Activated T-cell treated with anti-CD3 and anti-CD28 coated beads, Interleukin-2, amount 50 U/mL, for 48 hours (primary cell): Measurements from ENCODE around the gene TSPYL2.

Experiments
- DNase-seq, 2 experiments: peaks; one replicate each; pipeline ENCODE4 v3.0.0-alpha.2; 2020

Gene TSPYL2

GRCh38 chrX:53080628-53081580 is 1.3 kb upstream of the TSPYL2 start:
- DNase-seq: no peak

DNA sequence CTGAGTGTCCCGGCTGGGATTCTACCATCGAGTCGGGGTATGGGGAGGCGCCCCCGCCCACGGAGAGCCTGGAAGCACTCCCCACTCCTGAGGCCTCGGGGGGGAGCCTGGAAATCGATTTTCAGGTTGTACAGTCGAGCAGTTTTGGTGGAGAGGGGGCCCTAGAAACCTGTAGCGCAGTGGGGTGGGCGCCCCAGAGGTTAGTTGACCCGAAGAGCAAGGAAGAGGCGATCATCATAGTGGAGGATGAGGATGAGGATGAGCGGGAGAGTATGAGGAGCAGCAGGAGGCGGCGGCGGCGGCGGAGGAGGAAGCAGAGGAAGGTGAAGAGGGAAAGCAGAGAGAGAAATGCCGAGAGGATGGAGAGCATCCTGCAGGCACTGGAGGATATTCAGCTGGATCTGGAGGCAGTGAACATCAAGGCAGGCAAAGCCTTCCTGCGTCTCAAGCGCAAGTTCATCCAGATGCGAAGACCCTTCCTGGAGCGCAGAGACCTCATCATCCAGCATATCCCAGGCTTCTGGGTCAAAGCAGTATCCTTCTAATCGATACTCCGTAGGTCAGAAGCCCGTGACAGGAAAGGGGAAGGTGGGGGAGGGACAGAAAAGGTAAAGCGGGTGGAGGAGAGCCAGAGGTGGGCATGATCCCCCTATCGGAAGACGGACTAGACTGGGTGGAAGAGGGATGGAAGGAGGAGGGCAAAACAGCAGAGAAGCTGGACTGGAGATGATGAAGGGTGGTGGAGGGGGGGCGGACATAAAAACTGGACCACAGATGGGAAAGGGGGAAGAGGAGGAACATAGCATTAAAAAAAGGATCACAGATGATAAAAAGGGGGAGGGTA is 828 bp downstream of the TSPYL2 start:
- DNase-seq: peak in 1 of 2 experiments; percentile 31

GRCh38 chrX:53084043-53084570 is 1.9 kb downstream of the TSPYL2 start:
- no peak for DNase-seq

DNA sequence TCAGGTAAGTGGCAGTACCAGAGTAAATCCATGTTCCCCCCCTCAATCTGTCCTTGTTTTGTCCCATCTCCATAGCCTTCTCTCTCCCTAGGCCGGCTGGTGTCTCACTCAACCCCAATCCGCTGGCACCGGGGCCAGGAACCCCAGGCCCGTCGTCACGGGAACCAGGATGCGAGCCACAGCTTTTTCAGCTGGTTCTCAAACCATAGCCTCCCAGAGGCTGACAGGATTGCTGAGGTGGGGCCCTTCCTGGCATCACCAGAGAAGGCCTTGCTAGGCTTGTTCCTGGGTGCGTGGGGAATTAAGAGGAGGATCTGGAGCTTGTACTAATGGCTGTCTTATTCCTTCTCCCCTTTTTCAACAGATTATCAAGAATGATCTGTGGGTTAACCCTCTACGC is 2.7 kb downstream of the TSPYL2 start:
- no peak for DNase-seq

DNA sequence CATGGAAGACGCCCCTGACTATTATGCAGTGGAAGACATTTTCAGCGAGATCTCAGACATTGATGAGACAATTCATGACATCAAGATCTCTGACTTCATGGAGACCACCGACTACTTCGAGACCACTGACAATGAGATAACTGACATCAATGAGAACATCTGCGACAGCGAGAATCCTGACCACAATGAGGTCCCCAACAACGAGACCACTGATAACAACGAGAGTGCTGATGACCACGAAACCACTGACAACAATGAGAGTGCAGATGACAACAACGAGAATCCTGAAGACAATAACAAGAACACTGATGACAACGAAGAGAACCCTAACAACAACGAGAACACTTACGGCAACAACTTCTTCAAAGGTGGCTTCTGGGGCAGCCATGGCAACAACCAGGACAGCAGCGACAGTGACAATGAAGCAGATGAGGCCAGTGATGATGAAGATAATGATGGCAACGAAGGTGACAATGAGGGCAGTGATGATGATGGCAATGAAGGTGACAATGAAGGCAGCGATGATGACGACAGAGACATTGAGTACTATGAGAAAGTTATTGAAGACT is 3.6 kb downstream of the TSPYL2 start:
- no peak for DNase-seq

- no peak for DNase-seq
Observed at GRCh38 chrX:53086464-53086863, 4.3 kb downstream of the TSPYL2 start.

- DNase-seq: no peak
Observed at GRCh38 chrX:53087388-53087831, 5.2 kb downstream of the TSPYL2 start.

DNA sequence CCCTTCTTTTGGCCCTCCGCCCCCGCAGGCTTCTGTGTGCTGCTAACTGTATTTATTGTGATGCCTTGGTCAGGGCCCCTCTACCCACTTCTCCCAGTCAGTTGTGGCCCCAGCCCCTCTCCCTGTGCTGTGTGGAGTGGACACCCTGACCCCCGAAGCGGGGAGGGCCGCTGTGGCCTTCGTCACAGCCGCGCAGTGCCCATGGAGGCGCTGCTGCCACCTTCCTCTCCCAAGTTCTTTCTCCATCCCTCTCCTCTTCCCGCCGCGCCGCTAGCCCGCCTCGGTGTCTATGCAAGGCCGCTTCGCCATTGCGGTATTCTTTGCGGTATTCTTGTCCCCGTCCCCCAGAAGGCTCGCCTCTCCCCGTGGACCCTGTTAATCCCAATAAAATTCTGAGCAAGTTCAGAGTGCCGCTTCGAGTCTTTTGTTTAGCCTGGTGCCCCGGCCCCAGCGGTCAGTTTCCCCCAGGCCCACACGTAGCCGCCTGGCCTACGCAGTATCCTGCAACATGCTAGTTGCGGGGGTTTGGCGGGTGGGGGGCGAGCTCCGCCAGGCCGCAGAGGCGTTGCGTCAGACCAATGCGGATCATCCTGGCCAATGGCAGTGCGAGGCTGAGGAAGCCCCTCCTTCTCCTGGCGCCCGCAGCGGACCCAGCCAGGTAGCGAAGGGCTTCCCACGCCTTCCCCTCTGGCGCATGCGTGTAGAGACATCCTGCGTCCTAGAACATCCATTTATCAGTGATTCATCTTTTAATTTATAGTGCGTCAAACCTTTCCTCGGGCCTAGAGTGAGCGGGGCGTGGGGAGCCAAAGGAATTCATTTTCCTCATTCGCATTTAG is 6.2 kb downstream of the TSPYL2 start:
- peak; percentile 79 to 84 for DNase-seq

DNA sequence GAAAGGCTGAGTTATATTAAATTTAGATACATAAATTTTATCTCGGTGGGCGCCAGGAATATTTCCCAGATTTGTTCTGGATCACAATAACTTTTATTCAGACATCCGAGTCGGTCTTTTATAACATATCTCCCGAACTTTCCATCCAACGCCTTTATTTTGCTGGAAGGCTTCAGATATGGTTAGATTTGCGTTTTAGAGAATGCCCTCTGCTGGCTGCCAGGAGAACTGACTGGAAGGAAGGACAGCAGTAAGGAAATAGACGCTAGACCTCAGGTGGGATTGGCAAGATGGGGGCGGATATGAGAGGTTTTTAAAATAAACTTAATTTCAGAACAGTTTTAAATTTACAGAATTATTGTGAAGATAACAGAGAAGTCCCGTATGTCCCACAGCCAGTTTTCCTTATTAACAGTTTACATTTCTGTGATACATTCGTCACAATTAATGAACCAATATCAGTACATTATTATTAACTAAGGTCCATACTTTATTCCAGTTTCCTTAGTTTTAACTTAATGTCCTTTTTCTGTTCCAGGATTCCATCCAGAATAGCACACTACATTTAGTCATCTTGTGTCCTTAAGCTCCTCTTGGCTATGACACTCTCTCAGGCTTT is 7.2 kb downstream of the TSPYL2 start:
- peak in 1 of 2 experiments; percentile 51 for DNase-seq

DNA sequence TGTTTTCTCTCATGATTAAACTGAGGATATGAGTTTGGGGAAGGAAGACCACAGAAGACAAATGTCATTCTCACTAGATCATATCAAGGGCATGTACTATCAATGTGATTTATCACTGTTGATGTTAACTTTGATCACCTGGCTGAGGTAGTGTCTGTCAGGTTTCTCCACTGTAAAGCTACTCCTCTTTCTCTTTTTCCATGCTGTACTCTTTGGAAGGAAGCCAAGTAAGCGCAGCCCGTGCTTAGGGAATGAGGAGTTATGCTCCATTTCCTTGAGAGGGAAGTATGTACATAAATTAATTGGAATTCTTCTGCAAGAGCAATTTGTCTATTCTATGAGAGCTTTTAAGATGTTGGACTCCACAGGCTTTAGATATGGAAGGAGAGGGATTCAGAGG is 7.8 kb downstream of the TSPYL2 start:
- DNase-seq: no peak

- DNase-seq: no peak
Observed at GRCh38 chrX:53091354-53091753, 9.2 kb downstream of the TSPYL2 start.

DNA sequence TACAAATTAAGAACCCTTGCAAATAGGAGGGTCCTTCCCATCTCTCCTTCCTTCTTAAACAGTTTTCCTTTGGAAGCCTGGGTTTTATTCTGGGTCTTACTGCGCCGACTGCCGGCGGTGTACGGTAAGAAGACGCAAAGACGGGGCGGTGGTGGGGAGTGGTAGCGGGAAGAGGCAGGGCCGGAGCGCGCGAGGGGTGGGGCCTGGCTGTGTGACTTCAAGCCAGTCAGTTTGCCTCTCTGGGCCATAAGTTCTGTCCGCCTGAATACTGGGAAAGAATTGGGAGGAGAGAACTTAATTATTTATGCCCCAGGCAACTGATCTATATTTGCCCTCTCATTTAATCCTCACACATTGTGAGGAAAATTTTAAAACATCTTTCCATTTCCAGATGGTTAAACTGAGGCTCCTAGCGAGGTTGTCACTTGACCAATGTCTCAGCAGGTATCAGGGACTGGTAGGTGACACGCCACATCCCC is 11.0 kb downstream of the TSPYL2 start:
- DNase-seq: peak; percentile 77 to 83

DNA sequence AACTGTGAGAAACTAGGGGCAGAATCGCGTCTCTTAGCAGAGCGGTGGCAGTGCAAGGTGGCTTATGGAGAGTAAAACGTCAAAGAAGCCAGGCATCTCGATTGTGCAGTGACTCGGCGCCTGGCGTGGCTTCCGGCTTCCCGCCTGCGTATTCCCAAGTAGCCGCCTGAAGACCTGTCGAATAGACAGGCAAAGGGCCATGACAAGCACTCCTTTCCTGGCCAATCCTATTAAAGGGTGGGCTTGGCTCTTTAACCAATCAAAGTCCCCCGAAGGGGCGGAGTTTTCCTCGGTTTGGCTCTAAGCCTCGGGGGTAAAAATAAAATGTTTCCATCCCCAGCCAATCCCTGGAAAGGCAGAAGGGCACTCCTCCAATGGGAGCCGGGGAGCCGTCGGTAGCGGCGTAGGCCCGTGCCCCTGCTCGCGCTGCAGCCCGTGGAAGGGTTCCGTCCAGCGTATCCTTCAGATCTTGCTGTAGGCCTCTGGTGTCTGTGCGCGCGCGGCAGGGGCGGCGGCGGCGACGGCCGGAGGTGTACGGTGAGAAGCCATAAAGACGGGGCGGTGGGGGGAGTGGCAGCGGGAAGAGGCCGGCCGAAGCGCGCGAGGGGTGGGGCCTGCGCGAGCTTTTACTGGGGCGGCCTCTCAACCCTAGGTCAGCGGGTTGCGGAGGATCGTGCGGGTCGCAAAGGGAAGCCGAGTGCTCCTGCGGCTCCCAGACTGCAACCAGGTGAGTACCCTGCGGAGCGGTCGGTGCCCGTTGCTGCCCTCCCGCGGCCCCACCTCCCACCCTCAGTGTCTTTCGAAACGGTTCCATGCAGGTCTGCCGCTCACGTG is 11.8 kb downstream of the TSPYL2 start, which contains the start of gene KANTR:
Gene KANTR, plus strand, starts transcription at position 395 of the 834 bp plus-strand sequence. CDS start 30,131 bp downstream, outside the sequence.
- peak; percentile 84 to 85 for DNase-seq

DNA sequence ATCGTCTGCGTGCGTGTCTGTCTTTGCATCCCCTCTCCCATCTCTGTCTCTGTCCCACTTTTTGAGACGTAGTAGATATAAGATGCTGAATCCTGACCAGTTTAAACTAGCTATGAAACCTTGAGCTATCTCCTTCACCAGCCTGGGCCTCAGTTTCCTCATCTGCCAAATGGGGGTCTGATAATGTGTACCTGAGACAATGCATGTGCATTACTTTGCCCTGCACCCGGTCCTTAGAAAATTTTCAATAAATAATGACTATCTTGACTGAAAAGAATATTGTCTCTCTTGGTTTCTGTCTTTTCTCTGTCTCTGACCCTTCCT is 12.4 kb downstream of the TSPYL2 start:
- DNase-seq: no peak

DNA sequence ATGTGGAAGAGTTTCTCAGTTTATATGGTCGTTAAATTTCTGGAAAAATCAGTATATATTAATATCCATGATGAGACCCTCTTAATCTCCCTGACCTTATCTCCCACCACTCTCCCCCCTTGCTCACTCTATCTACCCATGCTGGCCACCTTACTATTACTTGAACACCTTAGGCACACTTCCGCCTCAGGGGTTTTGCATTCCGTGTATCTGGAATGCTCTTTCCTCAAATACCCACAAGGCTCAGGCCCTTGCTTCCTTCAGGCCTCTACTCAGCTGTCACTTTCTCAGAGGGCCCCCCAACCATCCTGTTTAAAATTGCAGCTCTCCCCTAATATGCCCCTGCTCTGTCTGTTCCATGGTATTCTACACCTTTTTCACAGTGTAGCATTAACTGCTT is 13.6 kb downstream of the TSPYL2 start:
- no peak for DNase-seq

DNA sequence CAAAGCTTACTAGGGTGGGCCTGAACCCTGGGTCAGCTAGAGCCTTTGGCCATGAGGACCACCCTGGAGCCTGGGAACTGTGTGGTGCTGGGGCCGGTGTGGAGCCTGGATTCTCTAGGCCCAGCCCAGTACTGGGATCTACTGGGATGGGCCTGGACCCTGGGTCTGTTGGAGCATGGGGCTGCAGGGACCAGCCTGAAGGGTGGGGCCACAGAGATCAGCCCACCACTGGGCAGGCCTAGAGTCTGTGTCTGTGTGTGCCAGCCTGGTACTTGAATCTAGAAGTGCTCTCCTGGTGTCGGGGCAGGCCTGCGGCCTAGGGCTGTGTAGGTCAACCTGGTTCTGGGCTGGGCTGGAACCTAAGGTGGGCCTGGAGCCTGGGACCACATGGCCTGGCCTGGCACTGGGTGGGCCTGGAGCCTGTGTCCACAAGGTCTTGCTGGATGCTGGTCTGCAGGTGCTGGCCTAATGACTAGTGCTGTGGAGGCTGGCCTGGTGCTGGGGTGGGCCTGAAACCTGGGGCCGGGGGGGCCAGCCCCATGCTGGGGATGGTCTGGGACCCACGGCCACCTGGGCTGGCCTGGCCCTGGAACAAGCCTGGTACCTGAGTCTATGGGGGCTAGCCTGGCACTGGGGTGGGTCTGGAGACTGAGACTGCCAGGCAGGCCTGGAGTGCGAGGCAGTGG is 32.8 kb downstream of the TSPYL2 start:
- no peak for DNase-seq

DNA sequence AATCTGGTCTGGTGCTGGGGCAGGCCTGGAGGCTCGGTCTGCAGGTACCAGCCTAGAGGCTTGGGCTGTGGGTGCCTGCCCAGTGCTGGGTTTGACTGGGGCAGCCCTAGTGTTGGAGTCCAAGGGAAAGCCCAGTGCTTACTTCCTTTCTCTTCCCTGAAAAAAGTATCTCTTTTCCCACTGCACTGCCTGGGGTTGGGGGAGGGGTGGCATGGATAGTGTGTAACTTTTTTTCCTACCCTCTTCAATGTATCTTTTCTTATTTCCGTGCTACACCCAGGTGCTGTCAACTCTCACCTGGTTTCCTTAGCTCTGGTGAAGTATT is 33.3 kb downstream of the TSPYL2 start:
- DNase-seq: no peak

DNA sequence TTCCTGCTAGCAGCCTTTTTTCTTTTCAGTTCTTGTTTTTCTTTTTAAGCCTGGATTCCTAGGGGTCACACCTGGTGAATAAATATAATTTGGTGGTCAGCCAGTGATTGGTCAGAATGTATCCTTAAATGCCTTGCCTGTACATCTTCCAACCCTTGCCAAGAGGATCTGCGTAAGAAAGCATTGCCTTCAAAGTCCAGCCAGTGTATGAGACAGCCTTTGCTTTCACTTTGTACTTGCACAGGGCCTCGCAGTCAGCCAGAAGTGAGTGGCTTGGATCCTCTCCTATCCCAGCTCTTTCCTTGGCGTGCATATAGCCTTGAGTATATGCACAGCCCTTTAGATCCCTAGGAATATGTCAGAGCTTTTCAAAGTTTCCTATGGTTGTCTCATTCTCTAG is 33.9 kb downstream of the TSPYL2 start:
- no peak for DNase-seq

GRCh38 chrX:53122013-53122412 is 39.8 kb downstream of the TSPYL2 start:
- DNase-seq: no peak

- DNase-seq: no peak
Observed at GRCh38 chrX:53125506-53125905, 43.3 kb downstream of the TSPYL2 start.
